ENCODE measurements around the gene ENTPD6.
"Not testable (repeated sequence)": the region's sequence is repeated elsewhere in the genome, so short reads cannot be mapped to it uniquely, and the experiment has no call there.

ENTPD6 gene

GRCh38 chr20:25179439-25180089 is 15.9 kb upstream of the ENTPD6 start:
- ATAC-seq: no peak
- no peak for TF ChIP-seq ESRRG (CRISPR knock-in tag; IDR thresholded peaks at IDR 0.05)
- TF ChIP-seq BACH2 (CRISPR knock-in tag; IDR thresholded peaks at IDR 0.05; ENCODE audit: borderline replicate concordance): no peak
- no peak for TF ChIP-seq OSR1 (CRISPR knock-in tag; IDR thresholded peaks at IDR 0.05)
- TF ChIP-seq ZFP3 (CRISPR knock-in tag; IDR thresholded peaks at IDR 0.05): no peak
- no peak for TF ChIP-seq CSRNP3 (CRISPR knock-in tag; IDR thresholded peaks at IDR 0.05)
- TF ChIP-seq, protein P1, sequence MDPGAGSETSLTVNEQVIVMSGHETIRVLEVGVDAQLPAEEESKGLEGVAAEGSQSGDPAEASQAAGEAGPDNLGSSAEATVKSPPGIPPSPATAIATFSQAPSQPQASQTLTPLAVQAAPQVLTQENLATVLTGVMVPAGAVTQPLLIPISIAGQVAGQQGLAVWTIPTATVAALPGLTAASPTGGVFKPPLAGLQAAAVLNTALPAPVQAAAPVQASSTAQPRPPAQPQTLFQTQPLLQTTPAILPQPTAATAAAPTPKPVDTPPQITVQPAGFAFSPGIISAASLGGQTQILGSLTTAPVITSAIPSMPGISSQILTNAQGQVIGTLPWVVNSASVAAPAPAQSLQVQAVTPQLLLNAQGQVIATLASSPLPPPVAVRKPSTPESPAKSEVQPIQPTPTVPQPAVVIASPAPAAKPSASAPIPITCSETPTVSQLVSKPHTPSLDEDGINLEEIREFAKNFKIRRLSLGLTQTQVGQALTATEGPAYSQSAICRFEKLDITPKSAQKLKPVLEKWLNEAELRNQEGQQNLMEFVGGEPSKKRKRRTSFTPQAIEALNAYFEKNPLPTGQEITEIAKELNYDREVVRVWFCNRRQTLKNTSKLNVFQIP (CRISPR knock-in tag; IDR thresholded peaks at IDR 0.05; ENCODE audit: borderline replicate concordance, low read depth): no peak
- TF ChIP-seq, protein P2, sequence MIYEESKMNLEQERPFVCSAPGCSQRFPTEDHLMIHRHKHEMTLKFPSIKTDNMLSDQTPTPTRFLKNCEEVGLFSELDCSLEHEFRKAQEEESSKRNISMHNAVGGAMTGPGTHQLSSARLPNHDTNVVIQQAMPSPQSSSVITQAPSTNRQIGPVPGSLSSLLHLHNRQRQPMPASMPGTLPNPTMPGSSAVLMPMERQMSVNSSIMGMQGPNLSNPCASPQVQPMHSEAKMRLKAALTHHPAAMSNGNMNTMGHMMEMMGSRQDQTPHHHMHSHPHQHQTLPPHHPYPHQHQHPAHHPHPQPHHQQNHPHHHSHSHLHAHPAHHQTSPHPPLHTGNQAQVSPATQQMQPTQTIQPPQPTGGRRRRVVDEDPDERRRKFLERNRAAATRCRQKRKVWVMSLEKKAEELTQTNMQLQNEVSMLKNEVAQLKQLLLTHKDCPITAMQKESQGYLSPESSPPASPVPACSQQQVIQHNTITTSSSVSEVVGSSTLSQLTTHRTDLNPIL (CRISPR knock-in tag; IDR thresholded peaks at IDR 0.05; ENCODE audit: low read depth): no peak
- no peak for TF ChIP-seq ZNF8 (CRISPR knock-in tag; IDR thresholded peaks at IDR 0.05)
- TF ChIP-seq TOX (CRISPR knock-in tag; IDR thresholded peaks at IDR 0.05; ENCODE audit: borderline replicate concordance): no peak
- no peak for TF ChIP-seq GLIS3 (CRISPR knock-in tag; IDR thresholded peaks at IDR 0.05)

DNA sequence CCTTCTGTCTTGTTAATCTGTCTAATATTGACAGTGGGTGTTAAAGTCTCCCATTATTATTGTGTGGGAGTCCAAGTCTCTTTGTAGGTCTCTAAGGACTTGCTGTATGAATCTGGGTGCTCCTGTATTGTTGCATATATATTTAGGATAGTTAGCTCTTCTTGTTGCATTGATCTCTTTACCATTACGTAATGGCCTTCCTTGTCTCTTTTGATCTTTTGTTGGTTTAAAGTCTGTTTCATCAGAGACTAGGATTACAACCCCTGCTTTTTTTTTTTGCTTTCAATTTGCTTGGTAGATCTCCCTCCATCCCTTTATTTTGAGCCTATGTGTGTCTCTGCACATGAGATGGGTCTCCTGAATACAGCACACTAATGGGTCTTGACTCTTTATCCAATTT is 11.1 kb upstream of the ENTPD6 start:
- not testable (repeated sequence) for ATAC-seq

- TF ChIP-seq TCF4 (CRISPR knock-in tag; IDR thresholded peaks at IDR 0.05; ENCODE audit: borderline replicate concordance) (no peak), ESRRG (CRISPR knock-in tag; IDR thresholded peaks at IDR 0.05) (no peak), ZFP3 (CRISPR knock-in tag; IDR thresholded peaks at IDR 0.05) (no peak), SNAI2 (CRISPR knock-in tag; IDR thresholded peaks at IDR 0.05) (no peak), PPARA (CRISPR knock-in tag; IDR thresholded peaks at IDR 0.05; ENCODE audit: borderline replicate concordance) (no peak), OSR1 (CRISPR knock-in tag; IDR thresholded peaks at IDR 0.05) (no peak), TOX (CRISPR knock-in tag; IDR thresholded peaks at IDR 0.05; ENCODE audit: borderline replicate concordance) (no peak)
- ATAC-seq: no peak
Observed at GRCh38 chr20:25187220-25187619, 8.3 kb upstream of the ENTPD6 start.

DNA sequence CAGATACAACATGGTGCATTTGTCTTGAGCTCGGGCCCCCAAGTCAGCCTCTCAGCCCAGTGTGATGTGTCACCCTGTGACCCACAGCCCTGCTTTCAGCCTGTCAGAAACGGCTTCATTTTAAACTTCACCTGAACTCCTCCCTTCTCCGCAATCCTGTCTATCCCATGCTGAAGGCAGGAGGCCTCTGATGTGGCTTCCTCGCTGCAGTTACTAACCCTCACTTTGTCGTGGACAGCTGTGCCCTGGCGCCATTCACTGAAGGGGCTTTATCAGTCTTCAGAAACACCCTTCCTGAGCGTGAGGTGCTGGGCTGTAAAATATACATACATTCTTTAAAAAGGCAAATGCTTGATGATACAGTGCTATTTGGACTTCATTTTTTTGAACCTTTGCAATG is 7.9 kb upstream of the ENTPD6 start:
- TF ChIP-seq RARB (CRISPR knock-in tag; IDR thresholded peaks at IDR 0.05) (no peak), CSDC2 (CRISPR knock-in tag; IDR thresholded peaks at IDR 0.05) (no peak), GLIS3 (CRISPR knock-in tag; IDR thresholded peaks at IDR 0.05) (no peak), PPARA (CRISPR knock-in tag; IDR thresholded peaks at IDR 0.05; ENCODE audit: borderline replicate concordance) (no peak), ZNF70 (CRISPR knock-in tag; IDR thresholded peaks at IDR 0.05) (no peak), ZFP3 (CRISPR knock-in tag; IDR thresholded peaks at IDR 0.05) (no peak), SNAI2 (CRISPR knock-in tag; IDR thresholded peaks at IDR 0.05) (no peak), ZFP30 (CRISPR knock-in tag; IDR thresholded peaks at IDR 0.05) (no peak), OSR1 (CRISPR knock-in tag; IDR thresholded peaks at IDR 0.05) (no peak), TCF4 (CRISPR knock-in tag; IDR thresholded peaks at IDR 0.05; ENCODE audit: borderline replicate concordance) (no peak)
- TF ChIP-seq, protein P3, sequence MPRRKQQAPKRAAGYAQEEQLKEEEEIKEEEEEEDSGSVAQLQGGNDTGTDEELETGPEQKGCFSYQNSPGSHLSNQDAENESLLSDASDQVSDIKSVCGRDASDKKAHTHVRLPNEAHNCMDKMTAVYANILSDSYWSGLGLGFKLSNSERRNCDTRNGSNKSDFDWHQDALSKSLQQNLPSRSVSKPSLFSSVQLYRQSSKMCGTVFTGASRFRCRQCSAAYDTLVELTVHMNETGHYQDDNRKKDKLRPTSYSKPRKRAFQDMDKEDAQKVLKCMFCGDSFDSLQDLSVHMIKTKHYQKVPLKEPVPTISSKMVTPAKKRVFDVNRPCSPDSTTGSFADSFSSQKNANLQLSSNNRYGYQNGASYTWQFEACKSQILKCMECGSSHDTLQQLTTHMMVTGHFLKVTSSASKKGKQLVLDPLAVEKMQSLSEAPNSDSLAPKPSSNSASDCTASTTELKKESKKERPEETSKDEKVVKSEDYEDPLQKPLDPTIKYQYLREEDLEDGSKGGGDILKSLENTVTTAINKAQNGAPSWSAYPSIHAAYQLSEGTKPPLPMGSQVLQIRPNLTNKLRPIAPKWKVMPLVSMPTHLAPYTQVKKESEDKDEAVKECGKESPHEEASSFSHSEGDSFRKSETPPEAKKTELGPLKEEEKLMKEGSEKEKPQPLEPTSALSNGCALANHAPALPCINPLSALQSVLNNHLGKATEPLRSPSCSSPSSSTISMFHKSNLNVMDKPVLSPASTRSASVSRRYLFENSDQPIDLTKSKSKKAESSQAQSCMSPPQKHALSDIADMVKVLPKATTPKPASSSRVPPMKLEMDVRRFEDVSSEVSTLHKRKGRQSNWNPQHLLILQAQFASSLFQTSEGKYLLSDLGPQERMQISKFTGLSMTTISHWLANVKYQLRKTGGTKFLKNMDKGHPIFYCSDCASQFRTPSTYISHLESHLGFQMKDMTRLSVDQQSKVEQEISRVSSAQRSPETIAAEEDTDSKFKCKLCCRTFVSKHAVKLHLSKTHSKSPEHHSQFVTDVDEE (CRISPR knock-in tag; IDR thresholded peaks at IDR 0.05): no peak

GRCh38 chr20:25188218-25188617 is 7.3 kb upstream of the ENTPD6 start:
- ATAC-seq: no peak
- no peak for TF ChIP-seq ZNF70 (CRISPR knock-in tag; IDR thresholded peaks at IDR 0.05)
- no peak for TF ChIP-seq CSDC2 (CRISPR knock-in tag; IDR thresholded peaks at IDR 0.05)
- no peak for TF ChIP-seq RARB (CRISPR knock-in tag; IDR thresholded peaks at IDR 0.05)
- TF ChIP-seq, protein P4, sequence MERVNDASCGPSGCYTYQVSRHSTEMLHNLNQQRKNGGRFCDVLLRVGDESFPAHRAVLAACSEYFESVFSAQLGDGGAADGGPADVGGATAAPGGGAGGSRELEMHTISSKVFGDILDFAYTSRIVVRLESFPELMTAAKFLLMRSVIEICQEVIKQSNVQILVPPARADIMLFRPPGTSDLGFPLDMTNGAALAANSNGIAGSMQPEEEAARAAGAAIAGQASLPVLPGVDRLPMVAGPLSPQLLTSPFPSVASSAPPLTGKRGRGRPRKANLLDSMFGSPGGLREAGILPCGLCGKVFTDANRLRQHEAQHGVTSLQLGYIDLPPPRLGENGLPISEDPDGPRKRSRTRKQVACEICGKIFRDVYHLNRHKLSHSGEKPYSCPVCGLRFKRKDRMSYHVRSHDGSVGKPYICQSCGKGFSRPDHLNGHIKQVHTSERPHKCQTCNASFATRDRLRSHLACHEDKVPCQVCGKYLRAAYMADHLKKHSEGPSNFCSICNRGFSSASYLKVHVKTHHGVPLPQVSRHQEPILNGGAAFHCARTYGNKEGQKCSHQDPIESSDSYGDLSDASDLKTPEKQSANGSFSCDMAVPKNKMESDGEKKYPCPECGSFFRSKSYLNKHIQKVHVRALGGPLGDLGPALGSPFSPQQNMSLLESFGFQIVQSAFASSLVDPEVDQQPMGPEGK (CRISPR knock-in tag; IDR thresholded peaks at IDR 0.05; ENCODE audit: borderline replicate concordance): no peak
- TF ChIP-seq ZC3H10 (CRISPR knock-in tag; IDR thresholded peaks at IDR 0.05): no peak
- TF ChIP-seq, protein P1 (CRISPR knock-in tag; IDR thresholded peaks at IDR 0.05; ENCODE audit: borderline replicate concordance, low read depth): no peak
- no peak for TF ChIP-seq SNAI2 (CRISPR knock-in tag; IDR thresholded peaks at IDR 0.05)
- no peak for TF ChIP-seq ZFP3 (CRISPR knock-in tag; IDR thresholded peaks at IDR 0.05)
- no peak for TF ChIP-seq GLIS3 (CRISPR knock-in tag; IDR thresholded peaks at IDR 0.05)
- TF ChIP-seq ESRRG (CRISPR knock-in tag; IDR thresholded peaks at IDR 0.05): no peak
- TF ChIP-seq ZFP30 (CRISPR knock-in tag; IDR thresholded peaks at IDR 0.05): no peak
- TF ChIP-seq BACH2 (CRISPR knock-in tag; IDR thresholded peaks at IDR 0.05; ENCODE audit: borderline replicate concordance): no peak
- no peak for TF ChIP-seq OSR1 (CRISPR knock-in tag; IDR thresholded peaks at IDR 0.05)
- TF ChIP-seq ZNF8 (CRISPR knock-in tag; IDR thresholded peaks at IDR 0.05): no peak
- no peak for TF ChIP-seq PPARA (CRISPR knock-in tag; IDR thresholded peaks at IDR 0.05; ENCODE audit: borderline replicate concordance)

More for the DNA sequence above, 7.9 kb upstream of the ENTPD6 start:
- no peak for ATAC-seq
